ENCODE data around the gene MIEN1.
"Not testable (repeated sequence)": the region's sequence is repeated elsewhere in the genome, so short reads cannot be mapped to it uniquely, and the experiment has no call there.

MIEN1 gene

GRCh38 chr17:39699157-39699817 lies 31.0 kb downstream of the MIEN1 start:
- DNase-seq (ENCODE audit: low read depth in 2 of 2), result not testable (repeated sequence)

DNA sequence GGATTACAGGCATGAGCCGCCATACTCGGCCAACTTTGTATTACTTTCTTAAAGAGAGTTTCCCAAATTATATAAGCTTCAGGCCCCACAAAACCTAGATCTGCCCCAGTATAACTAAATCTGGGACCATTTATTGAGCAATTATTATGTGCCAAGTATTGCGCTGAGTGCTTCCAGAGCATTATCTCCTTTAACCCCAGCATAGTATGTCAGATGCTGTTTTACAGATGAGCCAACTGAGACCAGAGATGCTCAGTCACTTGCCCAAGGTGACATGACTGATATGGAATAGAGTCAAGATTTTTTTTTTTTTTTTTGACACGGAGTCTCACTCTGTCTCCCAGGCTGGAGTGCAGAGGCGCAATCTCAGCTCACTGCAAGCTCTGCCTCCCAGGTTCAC lies 32.4 kb downstream of the MIEN1 start:
- no peak for DNase-seq (ENCODE audit: low read depth in 2 of 2)

DNA sequence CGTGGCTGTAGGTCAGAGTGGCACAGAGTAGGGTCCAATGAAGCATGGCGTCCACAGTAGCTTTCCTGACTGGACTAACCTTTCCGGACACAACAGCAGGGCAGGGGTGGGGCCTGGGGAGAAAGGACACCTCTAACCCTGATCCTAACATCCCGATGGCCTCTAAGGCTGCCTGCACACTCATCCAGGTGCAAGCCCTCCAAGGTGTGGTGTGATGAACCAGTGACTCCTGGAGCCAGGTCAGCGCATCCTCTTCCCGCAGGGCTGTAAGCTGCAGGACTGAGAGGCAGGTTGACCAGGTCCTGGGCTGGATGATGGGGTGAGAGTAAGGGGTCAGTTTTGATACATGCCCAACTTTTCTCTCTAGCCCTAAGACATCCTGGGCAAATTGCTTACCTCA lies 33.6 kb downstream of the MIEN1 start:
- no peak for DNase-seq (ENCODE audit: low read depth in 2 of 2)

- DNase-seq (ENCODE audit: low read depth in 2 of 2), result no peak
These were observed 35.2 kb downstream of the MIEN1 start for GRCh38 chr17:39695089-39695474.

GRCh38 chr17:39694593-39694992 lies 35.7 kb downstream of the MIEN1 start:
- DNase-seq (ENCODE audit: low read depth in 2 of 2), result no peak

DNA sequence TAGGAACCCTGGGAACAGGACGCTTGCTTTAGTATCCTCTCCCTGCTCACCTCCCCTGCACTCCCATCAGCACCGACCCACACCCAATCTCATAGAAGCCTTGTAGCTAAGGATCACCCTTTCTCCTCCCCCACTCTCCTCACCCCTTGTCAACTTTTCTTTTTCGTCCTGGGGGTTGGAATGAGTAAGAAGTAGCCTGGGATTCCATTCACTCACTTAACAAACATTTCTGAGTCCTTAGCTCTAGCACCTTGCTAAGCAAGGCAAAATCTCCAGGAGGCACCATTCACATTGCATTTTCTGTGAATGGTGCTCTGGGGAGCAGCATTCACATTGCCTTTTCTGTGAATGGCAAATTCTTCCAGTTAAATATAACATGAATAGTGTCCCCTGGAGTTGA lies 41.4 kb downstream of the MIEN1 start:
- no peak for DNase-seq (ENCODE audit: low read depth in 2 of 2)

- no peak for DNase-seq (ENCODE audit: low read depth in 2 of 2)
These were observed 41.9 kb downstream of the MIEN1 start for GRCh38 chr17:39688475-39688835.

GRCh38 chr17:39687546-39688474 lies 42.5 kb downstream of the MIEN1 start, which contains the start of gene PGAP3:
Gene PGAP3, minus strand, starts transcription at chr17:39688057. Its CDS starts 43 bp downstream, at chr17:39688014.
- DNase-seq (ENCODE audit: low read depth in 2 of 2), result peak; percentile 74 to 80

DNA sequence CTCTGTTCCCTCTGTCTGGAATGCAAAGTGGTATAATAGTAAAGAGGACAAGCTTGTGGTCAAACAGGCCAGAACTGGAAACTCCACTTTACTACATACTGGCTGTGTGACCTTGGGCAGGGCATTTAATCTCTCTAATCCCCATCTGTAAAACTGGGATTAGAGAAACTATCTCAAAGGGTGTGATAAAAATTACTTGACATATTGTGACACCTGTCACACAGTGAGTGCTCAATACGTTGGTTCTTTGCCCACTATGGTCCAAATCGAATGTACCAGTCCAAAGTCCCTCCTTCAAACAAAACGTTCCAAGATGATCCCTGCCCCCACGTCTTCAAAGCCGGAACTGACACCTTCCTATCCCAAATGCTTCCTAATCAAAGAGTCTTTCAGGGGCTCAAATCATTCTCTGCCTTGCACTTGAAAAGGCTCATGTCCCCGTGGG lies 43.2 kb downstream of the MIEN1 start:
- no peak for DNase-seq (ENCODE audit: low read depth in 2 of 2)

DNA sequence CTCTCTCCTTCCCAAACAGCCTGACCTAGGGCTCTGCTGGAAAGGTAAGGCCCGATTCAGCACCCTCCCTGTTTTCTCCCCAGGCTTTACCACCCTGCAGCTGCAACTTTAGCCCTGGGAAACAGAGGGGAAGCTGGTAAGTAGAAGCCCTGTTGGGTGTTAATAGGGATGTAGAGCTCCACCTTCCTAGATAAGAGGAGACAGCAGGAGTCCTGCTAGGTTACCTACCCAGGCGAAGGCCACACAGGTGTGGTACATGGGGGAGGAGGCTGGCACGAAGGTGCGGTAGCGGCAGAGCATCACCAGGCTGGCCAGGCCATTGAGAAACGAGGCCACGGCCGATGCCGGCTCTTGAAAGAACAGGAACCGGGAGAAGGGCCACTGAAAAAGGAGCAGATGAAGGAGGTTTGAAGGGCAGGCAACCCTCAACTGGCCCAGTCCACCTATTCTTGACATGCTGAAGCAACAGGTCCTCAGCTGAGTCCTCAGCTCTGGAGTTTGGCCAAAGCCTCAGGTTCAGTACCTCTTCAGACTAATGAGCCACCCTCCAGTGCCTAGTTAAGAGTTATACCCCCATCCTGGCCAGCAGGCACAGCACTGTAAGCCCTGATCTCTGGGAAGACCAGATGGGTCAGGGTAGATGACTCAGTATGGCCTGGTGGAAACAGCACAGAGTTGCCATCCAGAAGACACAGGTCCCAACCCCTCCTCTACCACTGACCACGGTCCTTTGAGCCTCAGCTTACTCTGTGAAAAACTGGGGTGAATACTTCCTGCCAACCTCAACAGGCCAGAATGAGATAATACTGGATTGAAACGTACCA lies 45.8 kb downstream of the MIEN1 start:
- DNase-seq (ENCODE audit: low read depth in 2 of 2), result no peak

- DNase-seq (ENCODE audit: low read depth in 2 of 2), result no peak
These were observed 46.9 kb downstream of the MIEN1 start for GRCh38 chr17:39683295-39683939.

DNA sequence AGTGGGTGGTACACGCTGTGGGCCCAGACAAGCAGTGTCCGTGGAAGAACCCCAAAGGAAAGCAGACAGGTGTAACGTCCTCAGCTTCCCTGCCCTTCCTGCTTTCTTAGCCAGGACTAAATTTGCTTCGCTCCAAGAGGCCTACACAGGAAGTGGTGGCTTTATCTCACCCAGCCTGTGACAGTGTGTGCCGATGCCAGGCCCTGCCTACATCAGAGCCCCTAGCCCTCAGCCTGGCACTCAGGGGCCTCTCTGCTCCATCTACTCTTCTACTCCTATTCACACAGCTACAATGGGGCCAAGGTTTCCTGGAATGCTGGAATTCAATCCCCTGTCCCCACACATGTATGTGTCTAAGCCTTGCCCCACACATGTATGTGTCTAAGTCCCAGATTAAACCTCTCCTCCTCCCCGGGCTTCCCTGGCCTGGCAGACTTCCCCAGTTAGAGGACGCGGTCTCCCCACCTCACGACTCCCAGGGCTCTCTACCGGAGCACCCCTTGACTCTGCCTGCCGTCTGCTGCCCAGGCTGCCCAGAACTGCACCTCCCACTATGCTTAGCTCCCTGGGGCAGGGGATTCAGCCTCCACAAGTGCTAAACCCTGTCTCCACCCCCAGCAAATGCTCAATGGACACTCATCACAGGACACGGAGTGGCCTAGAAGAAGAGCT lies 50.7 kb downstream of the MIEN1 start:
- DNase-seq (ENCODE audit: low read depth in 2 of 2), result no peak
